Measurements from ENCODE around the gene ZYG11B.
"Not testable (repeated sequence)": the region's sequence is repeated elsewhere in the genome, so short reads cannot be mapped to it uniquely, and the experiment has no call there.

GRCh38 chr1:52749496-52749895, 23.2 kb downstream of the ZYG11B start:
- TF ChIP-seq POLR2AphosphoS5 (IDR thresholded peaks at IDR 0.05; ENCODE audit: borderline replicate concordance, low read depth, low read length); EZH2 (IDR thresholded peaks at IDR 0.05); FOXP2 (optimal IDR thresholded peaks at IDR 0.05; ENCODE audit: control extremely low read depth, extremely low read length, insufficient read depth): not testable (repeated sequence)

Data from SK-N-MC (cell line).